Measurements from ENCODE around the gene UBE4A. TPM values are rescaled to one million over a fixed set of nuclear protein-coding genes. Genes with fewer than 3 reads are reported as not detected.

Gene UBE4A
- total and polyA plus RNA-seq, 10 of the 15 experiments (the other 5 are each of a cell fraction or from before 2014, with no cell fraction given): 6.2 to 39.6 (median 30.3) TPM

- TF ChIP-seq POLR2A (IDR thresholded peaks at IDR 0.05; ENCODE audit: low read depth, low read length) (peak; percentile 80), TCF7 (IDR thresholded peaks at IDR 0.05; ENCODE audit: borderline replicate concordance) (no peak), SIN3A (IDR thresholded peaks at IDR 0.05; ENCODE audit: low read depth, low read length) (peak; percentile 74; the same call in 1 of the 2 replicates)
These were observed 76.0 kb downstream of the UBE4A start (continued) for GRCh38 chr11:118435290-118435892.

GRCh38 chr11:118435893-118436624, 76.7 kb downstream of the UBE4A start, which contains the start of gene KMT2A:
Gene KMT2A, plus strand, starts transcription at chr11:118436492. Its CDS starts 21 bp downstream, at chr11:118436513.
- H3K4me3 ChIP-seq: peak within 1 kb of the TSS; percentile 94
- no peaks in the 10 kb centered on the region; the same call in 1 of the 2 replicates for H4K20me1 ChIP-seq (ENCODE audit: control insufficient read depth, insufficient read depth)
- POLR2A ChIA-PET: interaction anchor here (0.6 to 1.8 kb wide), 7 partner anchors 8 to 184 kb away, joined by 3 to 14 read pairs (median 5); partner anchors contain the start of gene MPZL3
- intact Hi-C loops (cut with micrococcal nuclease; ENCODE audit: unreplicated experiment) (loop anchor here (2.0 to 10.0 kb wide), 3 partner anchors 35 to 621 kb away; partner anchors contain the start of gene ATP5MG), in situ Hi-C loops (cut with MboI) (no loop called here)
- ATAC-seq (peak; percentile 54), FAIRE-seq (peak; percentile 18), DNase-seq (ENCODE audit: low read depth, low spot score) (no peak)
- no peaks in the 10 kb centered on the region for H3K36me3 ChIP-seq (ENCODE audit: control insufficient read depth in 2 of 2, insufficient read depth in 2 of 2, low read length in 1 of 2)
- 1% methylated on average over 55 of the region's 83 CpGs for WGBS (ENCODE audit: insufficient coverage, insufficient replicate concordance, low lambda C conversion rate, missing lambda C conversion rate)
- H3K79me2 ChIP-seq (ENCODE audit: control insufficient read depth, insufficient read depth, low read length): peaks cover 48% of the 10 kb centered on the region
- peak within 1 kb of the TSS; percentile 96 for H3K4me2 ChIP-seq (ENCODE audit: control insufficient read depth, insufficient read depth)
- CTCF ChIA-PET: interaction anchor here (0.8 to 2.4 kb wide), 7 partner anchors 7 to 237 kb away, joined by 3 to 12 read pairs (median 5); partner anchors contain the start of gene UBE4A
- peak within 1 kb of the TSS; percentile 94 for H3K27ac ChIP-seq (ENCODE audit: control insufficient read depth, insufficient read depth)
- H2AFZ ChIP-seq (ENCODE audit: control insufficient read depth, low read depth, low read length): peak within 1 kb of the TSS; percentile 93
- BruUV-seq (replicated peaks): no TSS peak
- peaks cover 5% of the 10 kb centered on the region; the same call in 1 of the 2 replicates for H3K4me1 ChIP-seq (ENCODE audit: control insufficient read depth, insufficient read depth, low read length)
- peak within 1 kb of the TSS; percentile 87 for H3K9ac ChIP-seq (ENCODE audit: control insufficient read depth, insufficient read depth, low read length)
- RAD21 ChIA-PET (ENCODE audit: unreplicated experiment): interaction anchor here (0.5 to 3.0 kb wide), 12 partner anchors 8 to 448 kb away, joined by 3 to 12 read pairs (median 4); partner anchors contain the start of gene UBE4A
- SMC1A ChIA-PET (ENCODE audit: uncharacterized antibody, unreplicated experiment): interaction anchor here (1.0 to 1.7 kb wide), 9 partner anchors 8 to 71 kb away, joined by 3 to 8 read pairs (median 6); no protein-coding TSS in a partner anchor
- H3K27me3 ChIP-seq (replicated peaks in 1 of 2; ENCODE audit: control insufficient read depth in 2 of 2, insufficient read depth in 2 of 2, low read length in 1 of 2): no peaks in the 10 kb centered on the region
- no peaks in the 10 kb centered on the region for H3K9me3 ChIP-seq (replicated peaks; ENCODE audit: control insufficient read depth, insufficient read depth, low read length)
- no peak for TF ChIP-seq REST (IDR thresholded peaks at IDR 0.05; ENCODE audit: low read depth, low read length)
- TF ChIP-seq ZNF687 (IDR thresholded peaks at IDR 0.05): peak; percentile 44; the same call in 1 of the 2 replicates
- TF ChIP-seq ZSCAN29 (IDR thresholded peaks at IDR 0.05): peak; percentile 75
- peak; percentile 40; the same call in 1 of the 2 replicates for TF ChIP-seq CHD2 (IDR thresholded peaks at IDR 0.05; ENCODE audit: borderline replicate concordance, low read depth, low read length)
- TF ChIP-seq HDAC6 (IDR thresholded peaks at IDR 0.05; ENCODE audit: unreplicated experiment): no peak
- TF ChIP-seq ZNF622 (IDR thresholded peaks at IDR 0.05): no peak
- peak; percentile 74 for TF ChIP-seq RELB (IDR thresholded peaks at IDR 0.05; ENCODE audit: low read depth)
- TF ChIP-seq NR2C1 (IDR thresholded peaks at IDR 0.05): peak; percentile 63
